ENCODE data around the gene RHBDF1. TPM values are rescaled to one million over a fixed set of nuclear protein-coding genes. Genes with fewer than 3 reads are reported as not detected.

The RHBDF1 gene
- total and polyA plus RNA-seq, 2 of the 13 experiments (the other 11 are each of a cell fraction or from before 2014, with no cell fraction given): 5.4 to 26.9 TPM

DNA sequence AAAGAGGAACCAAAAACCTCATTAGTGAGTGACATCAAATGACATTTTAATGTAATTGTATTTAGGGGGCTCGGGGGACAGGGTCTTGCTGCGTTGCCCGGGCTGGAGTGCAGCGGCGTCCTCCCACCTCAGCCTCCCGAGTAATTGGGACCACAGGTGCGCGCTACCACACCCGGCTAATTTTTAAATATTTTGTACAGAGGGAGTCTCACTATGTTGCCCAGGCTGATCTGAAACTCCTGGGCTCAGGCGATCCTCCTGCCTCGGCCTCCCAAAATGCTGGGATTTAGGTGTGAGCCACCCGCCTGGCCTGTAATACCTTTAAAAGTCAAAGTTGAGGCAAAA, 18.2 kb downstream of the RHBDF1 start (continued):
- TF ChIP-seq, protein P1, sequence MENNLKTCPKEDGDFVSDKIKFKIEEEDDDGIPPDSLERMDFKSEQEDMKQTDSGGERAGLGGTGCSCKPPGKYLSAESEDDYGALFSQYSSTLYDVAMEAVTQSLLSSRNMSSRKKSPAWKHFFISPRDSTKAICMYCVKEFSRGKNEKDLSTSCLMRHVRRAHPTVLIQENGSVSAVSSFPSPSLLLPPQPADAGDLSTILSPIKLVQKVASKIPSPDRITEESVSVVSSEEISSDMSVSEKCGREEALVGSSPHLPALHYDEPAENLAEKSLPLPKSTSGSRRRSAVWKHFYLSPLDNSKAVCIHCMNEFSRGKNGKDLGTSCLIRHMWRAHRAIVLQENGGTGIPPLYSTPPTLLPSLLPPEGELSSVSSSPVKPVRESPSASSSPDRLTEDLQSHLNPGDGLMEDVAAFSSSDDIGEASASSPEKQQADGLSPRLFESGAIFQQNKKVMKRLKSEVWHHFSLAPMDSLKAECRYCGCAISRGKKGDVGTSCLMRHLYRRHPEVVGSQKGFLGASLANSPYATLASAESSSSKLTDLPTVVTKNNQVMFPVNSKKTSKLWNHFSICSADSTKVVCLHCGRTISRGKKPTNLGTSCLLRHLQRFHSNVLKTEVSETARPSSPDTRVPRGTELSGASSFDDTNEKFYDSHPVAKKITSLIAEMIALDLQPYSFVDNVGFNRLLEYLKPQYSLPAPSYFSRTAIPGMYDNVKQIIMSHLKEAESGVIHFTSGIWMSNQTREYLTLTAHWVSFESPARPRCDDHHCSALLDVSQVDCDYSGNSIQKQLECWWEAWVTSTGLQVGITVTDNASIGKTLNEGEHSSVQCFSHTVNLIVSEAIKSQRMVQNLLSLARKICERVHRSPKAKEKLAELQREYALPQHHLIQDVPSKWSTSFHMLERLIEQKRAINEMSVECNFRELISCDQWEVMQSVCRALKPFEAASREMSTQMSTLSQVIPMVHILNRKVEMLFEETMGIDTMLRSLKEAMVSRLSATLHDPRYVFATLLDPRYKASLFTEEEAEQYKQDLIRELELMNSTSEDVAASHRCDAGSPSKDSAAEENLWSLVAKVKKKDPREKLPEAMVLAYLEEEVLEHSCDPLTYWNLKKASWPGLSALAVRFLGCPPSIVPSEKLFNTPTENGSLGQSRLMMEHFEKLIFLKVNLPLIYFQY (CRISPR knock-in tag; IDR thresholded peaks at IDR 0.05; ENCODE audit: borderline replicate concordance): no peak
- TF ChIP-seq ZSCAN22 (CRISPR knock-in tag; IDR thresholded peaks at IDR 0.05): no peak
- TF ChIP-seq HDAC6 (IDR thresholded peaks at IDR 0.05; ENCODE audit: low read depth, low read length): no peak
- TF ChIP-seq ZNF383 (CRISPR knock-in tag; IDR thresholded peaks at IDR 0.05; ENCODE audit: borderline replicate concordance): no peak
- no peak for TF ChIP-seq ZNF749 (CRISPR knock-in tag; IDR thresholded peaks at IDR 0.05; ENCODE audit: borderline replicate concordance)
- TF ChIP-seq MATR3 (CRISPR knock-in tag; IDR thresholded peaks at IDR 0.05): no peak
- TF ChIP-seq RBAK (CRISPR knock-in tag; IDR thresholded peaks at IDR 0.05): no peak
- TF ChIP-seq ADNP (CRISPR knock-in tag; IDR thresholded peaks at IDR 0.05): no peak
- no peak for TF ChIP-seq HHEX (CRISPR knock-in tag; IDR thresholded peaks at IDR 0.05)
- TF ChIP-seq, protein P2, sequence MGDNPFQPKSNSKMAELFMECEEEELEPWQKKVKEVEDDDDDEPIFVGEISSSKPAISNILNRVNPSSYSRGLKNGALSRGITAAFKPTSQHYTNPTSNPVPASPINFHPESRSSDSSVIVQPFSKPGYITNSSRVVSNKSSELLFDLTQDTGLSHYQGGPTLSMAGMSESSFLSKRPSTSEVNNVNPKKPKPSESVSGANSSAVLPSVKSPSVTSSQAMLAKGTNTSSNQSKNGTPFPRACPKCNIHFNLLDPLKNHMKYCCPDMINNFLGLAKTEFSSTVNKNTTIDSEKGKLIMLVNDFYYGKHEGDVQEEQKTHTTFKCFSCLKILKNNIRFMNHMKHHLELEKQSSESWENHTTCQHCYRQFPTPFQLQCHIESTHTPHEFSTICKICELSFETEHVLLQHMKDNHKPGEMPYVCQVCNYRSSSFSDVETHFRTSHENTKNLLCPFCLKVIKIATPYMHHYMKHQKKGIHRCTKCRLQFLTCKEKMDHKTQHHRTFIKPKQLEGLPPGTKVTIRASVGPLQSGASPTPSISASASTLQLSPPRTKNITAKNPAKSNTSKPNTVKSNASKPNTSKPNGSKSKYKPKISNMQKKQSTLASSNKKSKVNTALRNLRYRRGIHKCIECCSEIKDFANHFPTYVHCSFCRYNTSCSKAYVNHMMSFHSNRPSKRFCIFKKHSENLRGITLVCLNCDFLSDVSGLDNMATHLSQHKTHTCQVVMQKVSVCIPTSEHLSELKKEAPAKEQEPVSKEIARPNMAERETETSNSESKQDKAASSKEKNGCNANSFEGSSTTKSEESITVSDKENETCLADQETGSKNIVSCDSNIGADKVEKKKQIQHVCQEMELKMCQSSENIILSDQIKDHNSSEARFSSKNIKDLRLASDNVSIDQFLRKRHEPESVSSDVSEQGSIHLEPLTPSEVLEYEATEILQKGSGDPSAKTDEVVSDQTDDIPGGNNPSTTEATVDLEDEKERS (CRISPR knock-in tag; IDR thresholded peaks at IDR 0.05): no peak
- TF ChIP-seq SRF (IDR thresholded peaks at IDR 0.05; ENCODE audit: low read depth, low read length): no peak
- no peak for TF ChIP-seq KLF15 (CRISPR knock-in tag; IDR thresholded peaks at IDR 0.05; ENCODE audit: borderline replicate concordance)
- TF ChIP-seq, protein P3, sequence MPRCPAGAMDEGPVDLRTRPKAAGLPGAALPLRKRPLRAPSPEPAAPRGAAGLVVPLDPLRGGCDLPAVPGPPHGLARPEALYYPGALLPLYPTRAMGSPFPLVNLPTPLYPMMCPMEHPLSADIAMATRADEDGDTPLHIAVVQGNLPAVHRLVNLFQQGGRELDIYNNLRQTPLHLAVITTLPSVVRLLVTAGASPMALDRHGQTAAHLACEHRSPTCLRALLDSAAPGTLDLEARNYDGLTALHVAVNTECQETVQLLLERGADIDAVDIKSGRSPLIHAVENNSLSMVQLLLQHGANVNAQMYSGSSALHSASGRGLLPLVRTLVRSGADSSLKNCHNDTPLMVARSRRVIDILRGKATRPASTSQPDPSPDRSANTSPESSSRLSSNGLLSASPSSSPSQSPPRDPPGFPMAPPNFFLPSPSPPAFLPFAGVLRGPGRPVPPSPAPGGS (CRISPR knock-in tag; IDR thresholded peaks at IDR 0.05): no peak
- TF ChIP-seq, protein P4, sequence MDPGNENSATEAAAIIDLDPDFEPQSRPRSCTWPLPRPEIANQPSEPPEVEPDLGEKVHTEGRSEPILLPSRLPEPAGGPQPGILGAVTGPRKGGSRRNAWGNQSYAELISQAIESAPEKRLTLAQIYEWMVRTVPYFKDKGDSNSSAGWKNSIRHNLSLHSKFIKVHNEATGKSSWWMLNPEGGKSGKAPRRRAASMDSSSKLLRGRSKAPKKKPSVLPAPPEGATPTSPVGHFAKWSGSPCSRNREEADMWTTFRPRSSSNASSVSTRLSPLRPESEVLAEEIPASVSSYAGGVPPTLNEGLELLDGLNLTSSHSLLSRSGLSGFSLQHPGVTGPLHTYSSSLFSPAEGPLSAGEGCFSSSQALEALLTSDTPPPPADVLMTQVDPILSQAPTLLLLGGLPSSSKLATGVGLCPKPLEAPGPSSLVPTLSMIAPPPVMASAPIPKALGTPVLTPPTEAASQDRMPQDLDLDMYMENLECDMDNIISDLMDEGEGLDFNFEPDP (CRISPR knock-in tag; conservative IDR thresholded peaks at IDR 0.05): 0 out of 2 replicates have a peak, but pooled peaks have one; percentile 6
- TF ChIP-seq TCF7 (IDR thresholded peaks at IDR 0.05; ENCODE audit: low read depth): no peak

Data from HepG2 (cell line).